K562 (cell line): Measurements from ENCODE around the gene TECPR1. TPM values are rescaled to one million over a fixed set of nuclear protein-coding genes. Genes with fewer than 3 reads are reported as not detected.

ENCODE experiments used
- ATAC-seq: fragments of 200-7000 bp; cut with Tn5 transposase; 3 replicates; pipeline ENCODE4 v1.9.1; 2020; ENCODE audit warnings: moderate library complexity
- BruUV-seq: library from RNA; stranded (reverse); fragments of 400-500 nt; replicated peaks from 2 replicates; lab custom pipeline; 2021; lab: Mats Ljungman, UMichigan
- CTCF ChIA-PET: fragments of 300-600 bp; formaldehyde crosslinking; extraction: SDS; loops from one replicate; lab custom pipeline; 2021; ENCODE audit warnings: low intra/inter-chr PET ratio; lab: Yijun Ruan, JAX
- POLR2A ChIA-PET: fragments of 300-600, 350-650 bp; sonication (Branson Sonifier 250); formaldehyde crosslinking; extraction: SDS; loops from one replicate; lab custom pipeline; 2021; ENCODE audit warnings: antibody characterized with exemption, inconsistent platforms; lab: Yijun Ruan, JAX
- DNase-seq, 4 experiments: peaks; one replicate each; pipeline versions ENCODE4 v3.0.0 to v3.0.0-alpha.2; 2011 to 2018; ENCODE audit warnings: low spot score in 3 of 4, mixed read lengths in 3 of 4; ENCODE audit errors: extremely low read depth in 1 of 4
- FAIRE-seq: peaks from 2 replicates; lab custom pipeline; 2011; peaks lifted over from hg19 to GRCh38; lab: Jason Lieb, UNC
- H2AFZ ChIP-seq: 2 replicates; pipeline ENCODE4 v1.6.0; 2011; ENCODE audit warnings: low read depth, low read length, control low read depth, inconsistent platforms
- H3K27ac ChIP-seq: fragments of 200-600 bp; 3 replicates; pipeline ENCODE4 v1.8.0; 2011; ENCODE audit warnings: low read depth, mild to moderate bottlenecking, control low read depth, inconsistent platforms, low read length, moderate library complexity, mixed read lengths; ENCODE audit errors: extremely low read depth
- H3K27me3 ChIP-seq, 2 experiments: fragments of 300-600 bp in 1 of 2; 2 replicates in 1 of 2; 3 replicates in 1 of 2; pipeline versions ENCODE4 v1.6.0 to v1.8.0; 2011; ENCODE audit warnings: inconsistent platforms in 2 of 2, low read length in 2 of 2, mild to moderate bottlenecking in 1 of 2, mixed read lengths in 1 of 2, moderate library complexity in 1 of 2; ENCODE audit not compliant: control insufficient read depth in 2 of 2, insufficient read depth in 2 of 2
- H3K36me3 ChIP-seq: fragments of 300-600 bp; 3 replicates; pipeline ENCODE4 v1.8.0; 2011; ENCODE audit warnings: mild to moderate bottlenecking, low read length, inconsistent platforms; ENCODE audit not compliant: control insufficient read depth, insufficient read depth
- H3K4me1 ChIP-seq, 2 experiments: fragments of 200-600 bp in 1 of 2; replicated peaks in 1 of 2; 2 replicates in 1 of 2; 3 replicates in 1 of 2; pipeline versions ENCODE4 v1.5.1 to v1.8.0; 2011; ENCODE audit warnings: inconsistent platforms in 2 of 2, low read length in 2 of 2, mild to moderate bottlenecking in 1 of 2, mixed read lengths in 1 of 2, moderate library complexity in 1 of 2; ENCODE audit not compliant: control insufficient read depth in 2 of 2, insufficient read depth in 2 of 2
- H3K4me2 ChIP-seq: 2 replicates; pipeline ENCODE4 v1.6.1; 2011; ENCODE audit warnings: low read length, control low read depth, inconsistent platforms, mixed read lengths; ENCODE audit not compliant: insufficient read depth
- H3K4me3 ChIP-seq: fragments of 200-600 bp; sonication (generic), shearing (Covaris generic); 2 replicates; pipeline ENCODE4 v1.5.1; 2016; ENCODE audit warnings: control low read depth, inconsistent platforms
- H3K79me2 ChIP-seq: fragments of 200-600 bp; 3 replicates; pipeline ENCODE4 v1.8.0; 2011; ENCODE audit warnings: low read length, inconsistent platforms; ENCODE audit not compliant: control insufficient read depth, insufficient read depth
- H3K9ac ChIP-seq, 2 experiments: 2 replicates each; pipeline versions ENCODE4 v1.6.0 to v1.6.1; 2011; ENCODE audit warnings: low read depth in 2 of 2, low read length in 2 of 2, control low read depth in 1 of 2, inconsistent platforms in 1 of 2, mild to moderate bottlenecking in 1 of 2, mixed read lengths in 1 of 2; ENCODE audit not compliant: insufficient read depth in 1 of 2
- H3K9me1 ChIP-seq: one replicate; pipeline ENCODE4 v1.6.0; 2011; ENCODE audit warnings: inconsistent platforms, mild to moderate bottlenecking, low read length, moderate library complexity; ENCODE audit not compliant: control insufficient read depth, insufficient read depth
- H3K9me3 ChIP-seq: replicated peaks from 2 replicates; pipeline ENCODE4 v1.5.1; 2011; ENCODE audit warnings: low read depth, low read length, inconsistent platforms; ENCODE audit not compliant: control insufficient read depth, insufficient read depth
- H4K20me1 ChIP-seq: replicated peaks from 2 replicates; pipeline ENCODE4 v1.6.1; 2011; ENCODE audit warnings: low read length, inconsistent platforms, mixed read lengths; ENCODE audit not compliant: control insufficient read depth, insufficient read depth
- ARID4B ChIP-seq: sonication (generic); formaldehyde crosslinking; IDR thresholded peaks from 2 replicates; pipeline ENCODE4 v1.8.0; 2022; ENCODE audit warnings: mild to moderate bottlenecking, missing genetic modification reagents
- CREB1 ChIP-seq, 2 experiments: sonication (generic) in 1 of 2; formaldehyde crosslinking in 1 of 2; IDR thresholded peaks; 2 replicates each; pipeline versions ENCODE4 v1.6.1 to v1.8.0; 2012 to 2022; ENCODE audit warnings: inconsistent platforms in 1 of 2, mild to moderate bottlenecking in 1 of 2, missing genetic modification reagents in 1 of 2, moderate library complexity in 1 of 2
- FOXO4 ChIP-seq: fragments of 450-650 bp; formaldehyde crosslinking; IDR thresholded peaks from 2 replicates; pipeline ENCODE4 v1.4.0; 2020; ENCODE audit warnings: mild to moderate bottlenecking, moderate library complexity
- ILK ChIP-seq: fragments of 450-650 bp; IDR thresholded peaks from 2 replicates; pipeline ENCODE4 v1.6.1; 2016; ENCODE audit warnings: missing genetic modification characterization, low read depth, mild to moderate bottlenecking, missing compliant biosample characterization, moderate library complexity, borderline replicate concordance
- NFRKB ChIP-seq: fragments of 450-650 bp; IDR thresholded peaks from 2 replicates; pipeline ENCODE4 v1.6.1; 2016; ENCODE audit warnings: low read depth
- NONO ChIP-seq, 2 experiments: fragments of 200-400 bp in 1 of 2; fragments of 450-650 bp in 1 of 2; formaldehyde crosslinking in 1 of 2; IDR thresholded peaks; 2 replicates each; pipeline ENCODE4 v1.6.1; 2017; ENCODE audit warnings: low read depth in 2 of 2, mild to moderate bottlenecking in 2 of 2, moderate library complexity in 2 of 2, low read length in 1 of 2
- RBM34 ChIP-seq: fragments of 200-400 bp; formaldehyde crosslinking; IDR thresholded peaks from 2 replicates; pipeline ENCODE4 v1.6.1; 2018; ENCODE audit warnings: low read length, borderline replicate concordance; ENCODE audit not compliant: insufficient read depth
- ZNF175 ChIP-seq: fragments of 200-800 bp; sonication (Bioruptor generic); IDR thresholded peaks from 2 replicates; pipeline ENCODE4 v1.6.1; 2016; ENCODE audit warnings: low read depth, mild to moderate bottlenecking, missing genetic modification characterization, missing compliant biosample characterization
- ZNF277 ChIP-seq: fragments of 250-450 bp; sonication (Bioruptor Pico); IDR thresholded peaks from 2 replicates; pipeline ENCODE4 v1.8.0; 2022; ENCODE audit warnings: inconsistent platforms, mild to moderate bottlenecking, moderate library complexity, borderline replicate concordance
- ZNF512 ChIP-seq: IDR thresholded peaks from 2 replicates; pipeline ENCODE4 v1.6.1; 2016; ENCODE audit warnings: missing genetic modification characterization, missing compliant biosample characterization
- ZNF695 ChIP-seq: fragments of 450-650 bp; formaldehyde crosslinking; IDR thresholded peaks from 2 replicates; pipeline ENCODE4 v1.4.0; 2020; ENCODE audit warnings: mild to moderate bottlenecking, moderate library complexity
- WGBS: fragments of 100-300 bp; shearing (Covaris generic); methylation state at CpG from one replicate; pipeline ENCODE4 v1.1.6; 2016; ENCODE audit warnings: low coverage, mixed read lengths; ENCODE audit not compliant: insufficient coverage; ENCODE audit errors: missing lambda C conversion rate; 5-methylcytosine and 5-hydroxymethylcytosine counted together
- in situ Hi-C: fragments of 300-500 bp; cut with MboI; formaldehyde crosslinking; loops from 4 replicates; pipeline ENCODE4 v1.15.0; 2018; ENCODE audit warnings: inconsistent platforms, mixed read lengths
- intact Hi-C: fragments of 100-400 bp; cut with micrococcal nuclease; formaldehyde crosslinking; loops from 2 replicates; pipeline ENCODE4 v1.14.2; 2022
- polyA plus RNA-seq, 8 experiments: library from polyadenylated mRNA; depleted of rRNA in 4 of 8; stranded (reverse) in 5 of 8; unstranded in 3 of 8; fragments of >200 nt; fragmentation: Nextera tagmentation in 2 of 8; fragmentation: Illumina TruSeq in 1 of 8; extraction: Ambion mirVana in 2 of 8; extraction: Trizol in 1 of 8; gene quantifications; 2 replicates each; pipeline versions ENCODE4 v1.2.1 to v1.2.3, GENCODE V29; 2011 to 2014; ENCODE audit warnings: inconsistent platforms in 1 of 8, missing spikeins in 1 of 8
- total RNA-seq, 7 experiments: library from RNA; depleted of rRNA in 6 of 7; stranded (reverse); fragments of >200 nt in 6 of 7; fragmentation: Illumina TruSeq in 2 of 7; extraction: Trizol in 2 of 7; gene quantifications; 2 replicates each; pipeline versions ENCODE4 v1.2.1 to v1.2.3, GENCODE V29; 2011 to 2021; ENCODE audit warnings: low replicate concordance in 1 of 7

TECPR1 gene
- total and polyA plus RNA-seq, 9 of the 15 experiments (the other 6 are each of a cell fraction or from before 2014, with no cell fraction given): 0.17 to 15.0 (median 2.2) TPM

GRCh38 chr7:98230746-98231471, 21.1 kb downstream of the TECPR1 start:
- DNase-seq: peak in 2 of 4 experiments; percentile 9 to 11
- Histone ChIP-seq H2AFZ (no peak overlapping the region), H3K27me3 (peaks cover 5 to 52% of the 10 kb centered on the region in 2 experiments), H3K9ac (no peak overlapping the region; a peak in 1 of 4 replicates), H3K4me3 (no peak overlapping the region), H3K27ac (no peak overlapping the region), H3K36me3 (no peaks in the 10 kb centered on the region), H3K9me1 (no peaks in the 10 kb centered on the region), H3K4me1 (peaks cover 0 to 43% of the 10 kb centered on the region in 2 experiments; a peak in 1 of 5 replicates), H3K79me2 (no peaks in the 10 kb centered on the region), H3K9me3 (no peaks in the 10 kb centered on the region), H3K4me2 (no peak overlapping the region), H4K20me1 (peaks cover 6% of the 10 kb centered on the region; the same call in 1 of the 2 replicates)
- CTCF ChIA-PET: interaction anchor here (0.6 kb wide), 1 partner anchor 210 kb away, joined by 4 read pairs; no protein-coding TSS in a partner anchor
- no peak for FAIRE-seq
- BruUV-seq: no TSS peak
- in situ Hi-C loops (no loop called here), intact Hi-C loops (no loop called here)
- no peak for ATAC-seq
- POLR2A ChIA-PET: no interaction called here
- WGBS: 56% methylated on average over 24 of the region's 30 CpGs
- no peak for TF ChIP-seq ARID4B (CRISPR knock-in tag)
- TF ChIP-seq NFRKB: no peak
- no peak for TF ChIP-seq ILK (tag)
- no peak for TF ChIP-seq ZNF512 (tag)
- TF ChIP-seq CREB1 (IDR thresholded peaks at IDR 0.05): no peak
- no peak for TF ChIP-seq CREB1 (CRISPR knock-in tag; IDR thresholded peaks at IDR 0.05)
- TF ChIP-seq ZNF695 (CRISPR knock-in tag): no peak
- no peak for TF ChIP-seq ZNF175 (CRISPR knock-in tag)
- TF ChIP-seq RBM34: no peak
- no peak for TF ChIP-seq NONO (IDR thresholded peaks at IDR 0.05; ENCODE audit: low read depth in 2 of 2, low read length in 1 of 2)
- no peak for TF ChIP-seq ZNF277
- no peak for TF ChIP-seq FOXO4
